ENCODE data around the gene DMD.

GRCh38 chrX:31237189-31237588 is 1974.2 kb downstream of the DMD start:
- TF ChIP-seq CTCF (IDR thresholded peaks at IDR 0.05; ENCODE audit: low read depth, low read length): no peak
- TF ChIP-seq EZH2phosphoT487 (IDR thresholded peaks at IDR 0.05; ENCODE audit: low read depth): no peak

Data from OCI-LY3 (cell line).